Esophagus muscularis mucosa (tissue), 4 donors: ENCODE data around the gene KLHL5.

ENCODE experiments used
- EP300 ChIP-seq: sonication (generic); formaldehyde crosslinking; IDR thresholded peaks from one replicate; pipeline ENCODE4 v1.6.1; 2017; ENCODE audit warnings: antibody characterized with exemption
- POLR2AphosphoS5 ChIP-seq, 2 donors: sonication (generic); formaldehyde crosslinking; IDR thresholded peaks; one replicate each; pipeline ENCODE4 v1.6.1; 2017; ENCODE audit warnings: antibody characterized with exemption in 2 of 2
- TF ChIP-seq, protein P1 (sequence below), 3 experiments: fragments of 200-600 bp in 2 of 3; fragments of 450-650 bp in 1 of 3; sonication (generic) in 2 of 3; IDR thresholded peaks; one replicate each; pipeline ENCODE4 v1.5.1; 2017 to 2019; ENCODE audit warnings: antibody characterized with exemption in 3 of 3, mild to moderate bottlenecking in 2 of 3, moderate library complexity in 1 of 3

DNA sequence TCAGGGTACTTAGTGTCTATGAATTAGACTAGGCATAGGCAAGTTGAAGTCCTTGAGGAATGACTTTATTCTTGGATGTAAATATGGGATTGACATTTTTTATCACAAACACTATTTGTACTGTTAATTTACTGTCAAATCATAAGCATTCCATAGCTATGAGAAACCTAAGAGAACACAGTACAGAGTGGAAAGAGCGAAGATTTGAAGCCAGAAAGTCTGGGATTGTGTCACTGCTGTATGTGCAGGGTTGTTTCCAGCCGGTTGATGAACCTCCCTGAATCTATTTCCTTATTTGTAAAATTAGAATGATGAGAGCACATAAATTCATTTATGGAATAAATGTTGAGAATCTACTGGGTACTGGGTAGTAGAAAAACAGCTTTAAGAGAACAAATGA is 14.4 kb upstream of the KLHL5 start:
- TF ChIP-seq, protein P1, sequence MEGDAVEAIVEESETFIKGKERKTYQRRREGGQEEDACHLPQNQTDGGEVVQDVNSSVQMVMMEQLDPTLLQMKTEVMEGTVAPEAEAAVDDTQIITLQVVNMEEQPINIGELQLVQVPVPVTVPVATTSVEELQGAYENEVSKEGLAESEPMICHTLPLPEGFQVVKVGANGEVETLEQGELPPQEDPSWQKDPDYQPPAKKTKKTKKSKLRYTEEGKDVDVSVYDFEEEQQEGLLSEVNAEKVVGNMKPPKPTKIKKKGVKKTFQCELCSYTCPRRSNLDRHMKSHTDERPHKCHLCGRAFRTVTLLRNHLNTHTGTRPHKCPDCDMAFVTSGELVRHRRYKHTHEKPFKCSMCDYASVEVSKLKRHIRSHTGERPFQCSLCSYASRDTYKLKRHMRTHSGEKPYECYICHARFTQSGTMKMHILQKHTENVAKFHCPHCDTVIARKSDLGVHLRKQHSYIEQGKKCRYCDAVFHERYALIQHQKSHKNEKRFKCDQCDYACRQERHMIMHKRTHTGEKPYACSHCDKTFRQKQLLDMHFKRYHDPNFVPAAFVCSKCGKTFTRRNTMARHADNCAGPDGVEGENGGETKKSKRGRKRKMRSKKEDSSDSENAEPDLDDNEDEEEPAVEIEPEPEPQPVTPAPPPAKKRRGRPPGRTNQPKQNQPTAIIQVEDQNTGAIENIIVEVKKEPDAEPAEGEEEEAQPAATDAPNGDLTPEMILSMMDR (IDR thresholded peaks at IDR 0.05): no peak
- no peak for TF ChIP-seq POLR2AphosphoS5 (IDR thresholded peaks at IDR 0.05)
- no peak for TF ChIP-seq EP300
